LNCAP (cell line): ENCODE results near the gene APBA2.

Experiments
- TF ChIP-seq, protein P1 (sequence below): fragments of 450-650 bp; IDR thresholded peaks from 2 replicates; pipeline ENCODE4 v1.5.1; 2017; ENCODE audit warnings: mild to moderate bottlenecking

APBA2 gene

DNA sequence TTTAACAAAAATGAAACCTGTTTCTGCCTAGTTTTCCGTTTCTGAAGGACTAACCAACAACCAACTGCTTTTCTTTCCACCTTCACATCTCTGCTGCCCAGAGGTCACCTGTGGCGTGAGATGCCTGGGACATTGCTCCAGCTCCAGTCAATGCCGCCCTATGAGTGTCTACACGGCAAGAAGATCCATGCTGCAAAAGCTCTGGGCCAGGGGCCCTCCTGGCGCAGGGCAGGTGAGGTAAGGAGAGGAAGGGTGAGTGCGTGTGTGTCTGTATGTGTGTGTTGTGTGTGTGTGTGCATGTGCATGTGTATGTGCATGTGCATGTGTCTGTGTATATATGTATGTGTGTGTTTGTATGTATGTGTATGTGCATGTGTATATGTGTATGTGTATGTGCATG, 252.5 kb downstream of the APBA2 start:
- TF ChIP-seq, protein P1, sequence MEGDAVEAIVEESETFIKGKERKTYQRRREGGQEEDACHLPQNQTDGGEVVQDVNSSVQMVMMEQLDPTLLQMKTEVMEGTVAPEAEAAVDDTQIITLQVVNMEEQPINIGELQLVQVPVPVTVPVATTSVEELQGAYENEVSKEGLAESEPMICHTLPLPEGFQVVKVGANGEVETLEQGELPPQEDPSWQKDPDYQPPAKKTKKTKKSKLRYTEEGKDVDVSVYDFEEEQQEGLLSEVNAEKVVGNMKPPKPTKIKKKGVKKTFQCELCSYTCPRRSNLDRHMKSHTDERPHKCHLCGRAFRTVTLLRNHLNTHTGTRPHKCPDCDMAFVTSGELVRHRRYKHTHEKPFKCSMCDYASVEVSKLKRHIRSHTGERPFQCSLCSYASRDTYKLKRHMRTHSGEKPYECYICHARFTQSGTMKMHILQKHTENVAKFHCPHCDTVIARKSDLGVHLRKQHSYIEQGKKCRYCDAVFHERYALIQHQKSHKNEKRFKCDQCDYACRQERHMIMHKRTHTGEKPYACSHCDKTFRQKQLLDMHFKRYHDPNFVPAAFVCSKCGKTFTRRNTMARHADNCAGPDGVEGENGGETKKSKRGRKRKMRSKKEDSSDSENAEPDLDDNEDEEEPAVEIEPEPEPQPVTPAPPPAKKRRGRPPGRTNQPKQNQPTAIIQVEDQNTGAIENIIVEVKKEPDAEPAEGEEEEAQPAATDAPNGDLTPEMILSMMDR = no peak

DNA sequence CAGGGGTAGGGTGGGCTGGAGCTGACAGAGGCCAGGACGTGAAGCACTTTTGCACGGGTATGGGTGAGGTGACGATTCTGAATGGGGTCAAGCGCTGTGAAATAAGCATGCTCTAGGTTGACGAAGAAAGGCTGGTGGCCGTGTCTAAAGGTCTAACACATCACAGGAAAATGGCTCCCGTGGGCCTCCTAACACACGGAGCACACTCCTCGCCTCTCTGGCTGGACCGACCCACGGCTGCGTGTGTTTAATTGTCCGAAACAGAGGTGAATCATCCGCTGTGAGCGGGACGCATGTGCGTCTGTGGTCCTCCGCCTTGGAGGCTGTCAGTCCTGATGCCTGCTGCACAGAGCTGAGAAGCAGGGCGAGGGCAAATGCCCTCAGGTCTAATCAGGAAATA, 253.3 kb downstream of the APBA2 start:
- TF ChIP-seq, protein P1 = no peak

DNA sequence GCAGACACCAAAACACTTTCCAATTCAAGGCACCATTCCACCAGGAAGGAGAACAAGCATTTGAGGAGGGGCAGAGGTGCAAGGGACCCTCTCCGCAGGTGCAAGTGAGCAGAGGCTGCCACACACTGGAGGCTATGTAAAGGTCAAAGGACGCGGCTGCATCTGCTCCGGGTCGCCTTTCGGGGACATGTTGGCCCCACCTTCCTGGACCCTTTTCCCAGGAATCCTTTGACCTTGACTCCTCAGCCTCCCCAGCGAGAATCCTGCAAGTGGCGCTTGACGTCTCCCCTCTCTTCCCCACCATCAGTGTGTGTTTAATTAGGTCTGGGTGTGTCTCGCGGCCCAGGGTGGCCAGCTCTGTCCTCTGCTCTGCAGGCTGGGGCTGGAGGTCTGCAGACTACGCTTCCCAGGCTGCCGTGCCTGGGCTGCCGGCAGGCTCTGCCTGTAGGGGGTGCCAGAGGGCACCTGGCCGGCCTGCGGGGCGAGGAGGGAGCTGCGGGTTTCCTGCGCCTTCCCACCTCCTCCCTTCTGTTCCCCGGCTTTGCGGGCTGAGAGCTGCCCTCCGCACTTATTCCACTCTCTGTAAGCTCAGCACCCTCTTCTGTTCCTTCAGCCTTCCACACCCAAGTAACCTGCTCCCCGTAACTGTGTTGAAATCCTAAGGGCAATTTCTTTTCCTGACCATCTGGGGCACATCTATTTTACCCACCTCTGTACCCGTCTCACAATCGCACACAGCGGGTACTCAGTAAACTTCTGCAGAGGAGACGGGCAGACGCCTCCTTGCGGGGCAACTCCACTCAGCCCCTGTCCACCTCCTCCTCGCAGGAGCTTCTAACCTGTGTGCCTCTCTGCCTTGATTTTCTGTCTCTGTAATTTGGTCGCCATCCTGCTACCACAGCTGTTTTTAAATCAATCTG, 254.0 kb downstream of the APBA2 start:
- TF ChIP-seq, protein P1 = peak; percentile 97

DNA sequence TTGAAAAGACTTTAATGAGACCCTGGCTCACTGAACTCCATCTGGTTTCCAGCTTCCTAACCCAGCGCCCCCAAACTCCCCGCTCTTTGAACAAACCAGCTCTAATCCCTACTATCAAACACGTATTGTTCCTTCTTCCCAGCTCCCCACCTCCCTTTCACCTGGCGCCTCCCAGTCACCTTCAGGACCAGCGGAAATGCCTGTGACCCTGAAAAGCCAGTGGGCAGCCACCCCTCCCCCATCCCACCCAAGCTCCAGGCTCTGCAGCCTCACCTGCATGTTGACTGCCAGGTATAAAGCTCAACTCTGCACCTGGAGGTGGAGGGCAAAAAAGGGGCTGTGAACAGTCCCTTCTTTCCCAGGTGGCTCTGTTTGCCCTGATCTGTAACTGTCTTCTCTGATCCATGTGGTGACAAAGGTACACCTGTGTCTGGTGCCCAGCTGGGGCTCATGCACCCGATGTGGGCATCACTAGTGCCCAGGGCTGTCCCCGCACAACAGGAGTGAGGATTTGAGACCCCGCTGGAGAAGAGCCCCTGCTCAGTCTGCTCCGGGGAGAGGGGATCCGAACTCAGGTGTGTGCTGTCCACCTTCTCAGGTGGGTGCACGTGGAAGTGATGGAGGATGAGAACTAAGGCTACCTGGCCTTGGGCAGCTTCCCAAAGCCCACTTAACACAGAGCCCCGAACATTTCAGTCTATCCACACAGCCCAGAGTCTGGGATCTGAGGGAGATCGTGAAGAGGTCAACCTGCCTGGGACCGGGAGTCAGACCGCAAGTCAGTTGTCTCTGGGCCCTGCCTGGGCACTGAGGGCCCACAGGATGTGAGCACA, 254.9 kb downstream of the APBA2 start:
- TF ChIP-seq, protein P1 = no peak

DNA sequence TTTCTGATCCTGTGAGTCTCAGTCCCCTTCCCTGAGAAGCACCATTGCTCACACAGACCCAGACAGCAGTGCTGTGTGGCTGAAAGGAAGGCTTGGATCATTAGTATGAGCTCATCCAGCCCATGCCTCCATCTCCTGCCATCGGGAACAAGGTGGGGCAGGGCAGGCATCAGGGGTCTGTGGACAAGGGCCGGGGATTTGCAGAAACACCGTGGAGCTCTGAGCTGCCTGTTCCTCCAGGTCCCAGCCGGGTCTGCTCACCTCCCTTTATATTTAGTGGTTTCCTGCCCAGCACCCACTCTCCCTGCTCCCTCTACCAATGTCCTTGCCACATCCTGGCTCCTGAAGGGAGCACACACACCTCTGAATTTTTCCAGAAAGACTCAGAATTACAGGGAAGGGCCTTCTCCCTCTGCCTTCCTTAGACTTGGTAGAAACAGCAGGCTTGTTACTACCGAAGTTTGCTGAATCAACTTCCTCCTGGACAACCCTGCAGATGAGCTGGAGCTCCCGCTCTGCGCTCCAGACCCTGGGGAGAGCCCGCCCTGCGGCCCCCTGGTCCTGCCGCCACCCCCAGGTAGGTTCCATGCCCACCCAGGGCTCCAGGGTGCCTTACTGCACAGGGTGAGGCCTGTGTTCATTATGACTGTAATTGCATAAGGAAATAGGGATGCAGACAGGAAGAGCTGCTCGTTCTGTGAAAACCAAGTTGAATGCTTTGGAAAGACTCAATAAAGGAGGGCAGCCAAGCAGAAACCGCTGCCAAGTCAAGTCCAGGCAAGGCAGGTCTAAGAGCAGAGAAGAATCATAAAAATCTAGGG, 255.7 kb downstream of the APBA2 start:
- TF ChIP-seq, protein P1 = no peak

DNA sequence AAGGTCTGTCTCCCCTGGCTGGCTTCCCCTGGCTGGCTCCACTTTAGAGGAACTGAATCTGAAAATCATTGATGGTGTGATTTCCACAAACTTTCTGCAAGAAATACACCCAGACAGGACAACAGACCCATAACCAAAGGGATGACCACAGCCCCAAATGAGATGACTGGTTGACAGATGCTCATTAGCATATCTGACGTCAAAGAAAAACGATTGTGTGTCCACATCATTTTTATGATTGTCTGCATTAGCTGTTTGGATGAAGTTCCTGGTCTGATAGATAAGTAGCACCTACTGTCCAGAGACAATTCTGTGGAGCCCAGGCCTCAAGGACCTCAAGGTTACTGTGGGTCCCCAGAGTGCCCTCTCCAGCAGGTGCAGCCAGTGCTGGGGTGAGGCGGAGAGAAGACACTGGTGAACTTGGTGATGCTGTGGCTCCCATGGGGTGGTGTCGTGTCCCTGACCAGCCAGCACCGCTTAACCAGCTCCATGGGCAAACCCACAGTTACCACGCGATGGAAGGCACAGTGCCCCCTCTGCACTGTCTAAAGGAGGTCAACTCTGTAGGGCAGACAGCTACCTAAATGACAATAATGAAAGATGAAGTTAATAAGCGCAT, 256.5 kb downstream of the APBA2 start:
- TF ChIP-seq, protein P1 = no peak

DNA sequence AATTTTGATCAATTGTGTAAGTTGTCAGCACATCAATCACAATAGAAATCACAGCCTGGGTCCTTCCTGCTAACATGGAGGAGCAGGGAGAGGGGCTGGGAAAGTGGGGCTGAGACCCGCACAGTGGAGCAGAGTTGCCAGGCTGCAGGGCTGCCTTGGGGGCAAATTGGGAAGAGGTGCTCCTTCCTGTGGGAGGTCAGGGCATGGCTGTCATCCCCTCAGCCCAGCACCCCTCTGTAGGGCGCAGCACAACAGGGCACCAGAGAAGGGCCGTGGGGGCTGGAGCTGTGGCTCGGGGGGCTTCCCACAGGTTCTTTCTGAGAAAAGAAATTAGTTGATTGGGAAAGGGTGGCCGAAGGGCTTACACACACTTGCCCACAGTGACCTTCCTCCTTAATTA, 257.5 kb downstream of the APBA2 start:
- TF ChIP-seq, protein P1 = no peak
